ENCODE results near the gene RAD51B. TPM values are rescaled to one million over a fixed set of nuclear protein-coding genes. Genes with fewer than 3 reads are reported as not detected.

RAD51B gene
- total RNA-seq, 1 experiment from 2014 or later: 20.0 TPM

GRCh38 chr14:68460541-68460940 is 641.0 kb downstream of the RAD51B start:
- Histone ChIP-seq H3K27ac (ENCODE audit: low read depth, low read length) (peak overlapping the region; percentile 85; the same call in 1 of the 2 replicates), H2AFZ (ENCODE audit: low read depth, low read length, poor library complexity, severe bottlenecking) (no peak overlapping the region), H3K36me3 (ENCODE audit: control insufficient read depth in 1 of 2, insufficient read depth in 2 of 2, low read length in 2 of 2) (no peaks in the 10 kb centered on the region), H3K9me3 (ENCODE audit: control insufficient read depth in 1 of 2, insufficient read depth in 1 of 2, low read depth in 1 of 2, low read length in 2 of 2) (no peaks in the 10 kb centered on the region), H3K9ac (ENCODE audit: low read length) (no peak overlapping the region), H3K4me2 (ENCODE audit: low read length) (no peak overlapping the region), H3K4me1 (ENCODE audit: control insufficient read depth in 1 of 2, insufficient read depth in 2 of 2, low read length in 2 of 2) (peaks cover 59 to 75% of the 10 kb centered on the region in 2 experiments), H3K27me3 (ENCODE audit: insufficient read depth, low read length) (no peaks in the 10 kb centered on the region), H3K79me2 (ENCODE audit: insufficient read depth, low read length) (no peaks in the 10 kb centered on the region), H3K4me3 (replicated peaks in 1 of 2; ENCODE audit: low read depth in 1 of 2, low read length in 2 of 2) (no peak overlapping the region), H3K9me2 (ENCODE audit: insufficient read depth) (no peaks in the 10 kb centered on the region), H4K20me1 (ENCODE audit: insufficient read depth) (no peaks in the 10 kb centered on the region)
- ChIA-PET CTCF (no interaction called here), POLR2A (no interaction called here), RAD21 (ENCODE audit: low non-redundant PET in 1 of 2, low total read pairs in 2 of 2, uncharacterized antibody in 2 of 2, unreplicated experiment in 2 of 2) (no interaction called here)
- DNase-seq (ENCODE audit: low read depth, low spot score): no peak
- intact Hi-C loops (cut with micrococcal nuclease): loop anchor here (5.0 to 10.0 kb wide), 3 partner anchors 208 to 516 kb away; no protein-coding TSS in a partner anchor
- no TSS peak for BruUV-seq (replicated peaks)
- ATAC-seq: no peak
- no peak for TF ChIP-seq CEBPB (IDR thresholded peaks at IDR 0.05; ENCODE audit: low read depth)

- Histone ChIP-seq H3K4me1 (ENCODE audit: control insufficient read depth in 1 of 2, insufficient read depth in 2 of 2, low read length in 2 of 2) (peaks cover 62 to 78% of the 10 kb centered on the region in 2 experiments), H3K4me2 (ENCODE audit: low read length) (no peak overlapping the region), H3K79me2 (ENCODE audit: insufficient read depth, low read length) (no peaks in the 10 kb centered on the region), H3K27me3 (ENCODE audit: insufficient read depth, low read length) (no peaks in the 10 kb centered on the region), H3K27ac (ENCODE audit: low read depth, low read length) (no peak overlapping the region), H3K9me3 (ENCODE audit: control insufficient read depth in 1 of 2, insufficient read depth in 1 of 2, low read depth in 1 of 2, low read length in 2 of 2) (no peaks in the 10 kb centered on the region), H3K36me3 (ENCODE audit: control insufficient read depth in 1 of 2, insufficient read depth in 2 of 2, low read length in 2 of 2) (no peaks in the 10 kb centered on the region), H3K4me3 (replicated peaks in 1 of 2; ENCODE audit: low read depth in 1 of 2, low read length in 2 of 2) (no peak overlapping the region), H4K20me1 (ENCODE audit: insufficient read depth) (no peaks in the 10 kb centered on the region), H2AFZ (ENCODE audit: low read depth, low read length, poor library complexity, severe bottlenecking) (no peak overlapping the region), H3K9ac (ENCODE audit: low read length) (no peak overlapping the region), H3K9me2 (ENCODE audit: insufficient read depth) (no peaks in the 10 kb centered on the region)
- DNase-seq (ENCODE audit: low read depth, low spot score) (no peak), ATAC-seq (no peak)
- POLR2A ChIA-PET: interaction anchor here (0.9 kb wide), 1 partner anchor 332 kb away, joined by 3 read pairs; the partner anchor contains the start of gene ZFP36L1
- BruUV-seq (replicated peaks): no TSS peak
- intact Hi-C loops (cut with micrococcal nuclease): loop anchor here (5.0 to 10.0 kb wide), 3 partner anchors 209 to 516 kb away; no protein-coding TSS in a partner anchor
- RAD21 ChIA-PET (ENCODE audit: low non-redundant PET in 1 of 2, low total read pairs in 2 of 2, uncharacterized antibody in 2 of 2, unreplicated experiment in 2 of 2): no interaction called here
- CTCF ChIA-PET: no interaction called here
- TF ChIP-seq CEBPB (IDR thresholded peaks at IDR 0.05; ENCODE audit: low read depth) (no peak), ZFX (IDR thresholded peaks at IDR 0.05) (no peak), POLR2AphosphoS5 (IDR thresholded peaks at IDR 0.05; ENCODE audit: low read depth, low read length) (no peak), JUND (IDR thresholded peaks at IDR 0.05) (no peak), RAD21 (IDR thresholded peaks at IDR 0.05; ENCODE audit: low read depth) (no peak), ELF1 (IDR thresholded peaks at IDR 0.05; ENCODE audit: borderline replicate concordance, low read depth) (no peak), ZBTB33 (IDR thresholded peaks at IDR 0.05; ENCODE audit: extremely low read depth, insufficient replicate concordance, low read length) (no peak), ATF3 (IDR thresholded peaks at IDR 0.05) (no peak), ZNF274 (IDR thresholded peaks at IDR 0.05; ENCODE audit: low read depth, low read length) (no peak), CBX3 (IDR thresholded peaks at IDR 0.05; ENCODE audit: low read depth) (no peak), TCF7L2 (IDR thresholded peaks at IDR 0.05; ENCODE audit: borderline replicate concordance, extremely low read depth, insufficient read depth, insufficient read length) (no peak), POLR2A (IDR thresholded peaks at IDR 0.05; ENCODE audit: borderline replicate concordance, extremely low read depth, insufficient read depth, insufficient read length) (no peak)
- TF ChIP-seq, protein P1, sequence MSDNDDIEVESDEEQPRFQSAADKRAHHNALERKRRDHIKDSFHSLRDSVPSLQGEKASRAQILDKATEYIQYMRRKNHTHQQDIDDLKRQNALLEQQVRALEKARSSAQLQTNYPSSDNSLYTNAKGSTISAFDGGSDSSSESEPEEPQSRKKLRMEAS (IDR thresholded peaks at IDR 0.05): no peak
- TF ChIP-seq, protein P2, sequence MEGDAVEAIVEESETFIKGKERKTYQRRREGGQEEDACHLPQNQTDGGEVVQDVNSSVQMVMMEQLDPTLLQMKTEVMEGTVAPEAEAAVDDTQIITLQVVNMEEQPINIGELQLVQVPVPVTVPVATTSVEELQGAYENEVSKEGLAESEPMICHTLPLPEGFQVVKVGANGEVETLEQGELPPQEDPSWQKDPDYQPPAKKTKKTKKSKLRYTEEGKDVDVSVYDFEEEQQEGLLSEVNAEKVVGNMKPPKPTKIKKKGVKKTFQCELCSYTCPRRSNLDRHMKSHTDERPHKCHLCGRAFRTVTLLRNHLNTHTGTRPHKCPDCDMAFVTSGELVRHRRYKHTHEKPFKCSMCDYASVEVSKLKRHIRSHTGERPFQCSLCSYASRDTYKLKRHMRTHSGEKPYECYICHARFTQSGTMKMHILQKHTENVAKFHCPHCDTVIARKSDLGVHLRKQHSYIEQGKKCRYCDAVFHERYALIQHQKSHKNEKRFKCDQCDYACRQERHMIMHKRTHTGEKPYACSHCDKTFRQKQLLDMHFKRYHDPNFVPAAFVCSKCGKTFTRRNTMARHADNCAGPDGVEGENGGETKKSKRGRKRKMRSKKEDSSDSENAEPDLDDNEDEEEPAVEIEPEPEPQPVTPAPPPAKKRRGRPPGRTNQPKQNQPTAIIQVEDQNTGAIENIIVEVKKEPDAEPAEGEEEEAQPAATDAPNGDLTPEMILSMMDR (IDR thresholded peaks at IDR 0.05 in 2 of 3, conservative IDR thresholded peaks at IDR 0.05 in 1 of 3; ENCODE audit: borderline replicate concordance in 1 of 3, insufficient read depth in 1 of 3, low read depth in 2 of 3, low read length in 2 of 3): no peak
These were observed 641.5 kb downstream of the RAD51B start for GRCh38 chr14:68461086-68461485.

Measured in HCT116 (cell line).